DOHH2 (cell line): Measurements from ENCODE around the gene PRKN.

Source experiments
- H3F3A ChIP-seq: fragments of 200-600 bp; sonication (generic), shearing (Covaris generic); 2 replicates; pipeline ENCODE4 v1.6.0; 2016; ENCODE audit warnings: antibody characterized with exemption, mild to moderate bottlenecking; ENCODE audit not compliant: control insufficient read depth, insufficient read depth
- H3K27ac ChIP-seq: fragments of 200-600 bp; sonication (generic); 2 replicates; pipeline ENCODE4 v1.5.1; 2014; ENCODE audit warnings: low read depth, mild to moderate bottlenecking, low read length, moderate library complexity
- H3K27me3 ChIP-seq: fragments of 200-600 bp; sonication (generic); 2 replicates; pipeline ENCODE4 v1.6.1; 2014; ENCODE audit warnings: mild to moderate bottlenecking, low read length, mixed read lengths; ENCODE audit not compliant: control insufficient read depth
- H3K36me3 ChIP-seq: fragments of 200-600 bp; sonication (generic); 2 replicates; pipeline ENCODE4 v1.6.1; 2014; ENCODE audit warnings: mild to moderate bottlenecking, low read length, moderate library complexity, mixed read lengths; ENCODE audit not compliant: control insufficient read depth
- H3K4me1 ChIP-seq: fragments of 200-600 bp; sonication (generic); 2 replicates; pipeline ENCODE4 v1.6.1; 2014; ENCODE audit warnings: mild to moderate bottlenecking, low read length, mixed read lengths; ENCODE audit not compliant: control insufficient read depth
- H3K4me2 ChIP-seq: fragments of 200-600 bp; sonication (generic); 2 replicates; pipeline ENCODE4 v1.6.0; 2014; ENCODE audit warnings: mild to moderate bottlenecking, low read length, moderate library complexity
- H3K4me3 ChIP-seq: fragments of 200-600 bp; sonication (generic); 2 replicates; pipeline ENCODE4 v1.5.1; 2014; ENCODE audit warnings: mild to moderate bottlenecking, low read length, mixed read lengths
- H3K79me2 ChIP-seq: fragments of 200-600 bp; sonication (generic); 2 replicates; pipeline ENCODE4 v1.6.1; 2014; ENCODE audit warnings: mild to moderate bottlenecking, low read length, mixed read lengths; ENCODE audit not compliant: control insufficient read depth
- H3K9me2 ChIP-seq: fragments of 200-600 bp; sonication (generic); replicated peaks from 2 replicates; pipeline ENCODE4 v1.6.1; 2014; ENCODE audit warnings: mild to moderate bottlenecking, low read length, mixed read lengths; ENCODE audit not compliant: control insufficient read depth
- H3K9me3 ChIP-seq: fragments of 200-600 bp; sonication (generic); 2 replicates; pipeline ENCODE4 v1.6.1; 2014; ENCODE audit warnings: antibody characterized with exemption, low read length, mixed read lengths; ENCODE audit not compliant: control insufficient read depth, insufficient read depth
- H4K20me1 ChIP-seq: fragments of 200-600 bp; sonication (generic); 2 replicates; pipeline ENCODE4 v1.6.0; 2014; ENCODE audit warnings: low read depth, mild to moderate bottlenecking, antibody characterized with exemption, low read length, moderate library complexity; ENCODE audit not compliant: control insufficient read depth, insufficient read depth
- EZH2phosphoT487 ChIP-seq: fragments of 200-600 bp; sonication (generic); IDR thresholded peaks from 2 replicates; pipeline ENCODE4 v1.6.1; 2017; ENCODE audit warnings: borderline replicate concordance, mild to moderate bottlenecking, antibody characterized with exemption, low read length, moderate library complexity, mixed read lengths
- TF ChIP-seq, protein P1 (sequence below): fragments of 200-600 bp; sonication (generic); IDR thresholded peaks from one replicate; pipeline ENCODE4 v1.5.1; 2014; ENCODE audit warnings: antibody characterized with exemption, mild to moderate bottlenecking, low read depth, low read length; ENCODE audit not compliant: poor library complexity, severe bottlenecking

PRKN gene

DNA sequence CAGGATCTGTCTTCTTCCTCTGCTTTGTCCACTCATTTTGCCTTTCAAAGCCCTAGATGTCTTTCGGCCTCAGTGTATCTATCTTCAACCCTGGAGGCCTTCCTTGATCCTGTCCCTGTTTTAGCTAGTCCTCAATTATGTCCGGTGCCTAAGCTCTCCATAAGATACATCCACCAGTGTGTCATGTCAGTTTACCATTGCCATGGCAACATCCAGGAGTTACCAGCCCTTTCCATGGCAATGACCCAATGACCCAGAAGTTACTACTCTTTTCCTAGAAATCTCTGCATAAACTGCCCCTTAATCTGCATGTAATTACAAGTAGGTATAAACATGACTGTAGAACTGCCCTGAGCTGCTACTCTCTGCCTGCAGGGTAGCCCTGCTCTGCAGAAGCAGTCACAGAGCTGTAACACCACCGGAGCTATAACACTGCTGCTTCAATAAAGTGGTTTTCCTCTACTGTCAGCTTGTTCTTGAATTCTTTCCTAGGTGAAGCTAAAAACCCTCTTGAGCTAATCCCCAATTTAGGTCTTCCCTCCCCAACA, 741.6 kb downstream of the PRKN start:
- Histone ChIP-seq H3K27ac (no peak overlapping the region), H3F3A (no peaks in the 10 kb centered on the region), H3K79me2 (no peaks in the 10 kb centered on the region), H4K20me1 (no peaks in the 10 kb centered on the region), H3K9me3 (no peaks in the 10 kb centered on the region), H3K4me2 (no peak overlapping the region), H3K9me2 (no peaks in the 10 kb centered on the region), H3K36me3 (no peaks in the 10 kb centered on the region), H3K4me1 (no peaks in the 10 kb centered on the region), H3K4me3 (no peak overlapping the region), H3K27me3 (no peaks in the 10 kb centered on the region)
- no peak for TF ChIP-seq EZH2phosphoT487
- TF ChIP-seq, protein P1, sequence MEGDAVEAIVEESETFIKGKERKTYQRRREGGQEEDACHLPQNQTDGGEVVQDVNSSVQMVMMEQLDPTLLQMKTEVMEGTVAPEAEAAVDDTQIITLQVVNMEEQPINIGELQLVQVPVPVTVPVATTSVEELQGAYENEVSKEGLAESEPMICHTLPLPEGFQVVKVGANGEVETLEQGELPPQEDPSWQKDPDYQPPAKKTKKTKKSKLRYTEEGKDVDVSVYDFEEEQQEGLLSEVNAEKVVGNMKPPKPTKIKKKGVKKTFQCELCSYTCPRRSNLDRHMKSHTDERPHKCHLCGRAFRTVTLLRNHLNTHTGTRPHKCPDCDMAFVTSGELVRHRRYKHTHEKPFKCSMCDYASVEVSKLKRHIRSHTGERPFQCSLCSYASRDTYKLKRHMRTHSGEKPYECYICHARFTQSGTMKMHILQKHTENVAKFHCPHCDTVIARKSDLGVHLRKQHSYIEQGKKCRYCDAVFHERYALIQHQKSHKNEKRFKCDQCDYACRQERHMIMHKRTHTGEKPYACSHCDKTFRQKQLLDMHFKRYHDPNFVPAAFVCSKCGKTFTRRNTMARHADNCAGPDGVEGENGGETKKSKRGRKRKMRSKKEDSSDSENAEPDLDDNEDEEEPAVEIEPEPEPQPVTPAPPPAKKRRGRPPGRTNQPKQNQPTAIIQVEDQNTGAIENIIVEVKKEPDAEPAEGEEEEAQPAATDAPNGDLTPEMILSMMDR, result no peak

DNA sequence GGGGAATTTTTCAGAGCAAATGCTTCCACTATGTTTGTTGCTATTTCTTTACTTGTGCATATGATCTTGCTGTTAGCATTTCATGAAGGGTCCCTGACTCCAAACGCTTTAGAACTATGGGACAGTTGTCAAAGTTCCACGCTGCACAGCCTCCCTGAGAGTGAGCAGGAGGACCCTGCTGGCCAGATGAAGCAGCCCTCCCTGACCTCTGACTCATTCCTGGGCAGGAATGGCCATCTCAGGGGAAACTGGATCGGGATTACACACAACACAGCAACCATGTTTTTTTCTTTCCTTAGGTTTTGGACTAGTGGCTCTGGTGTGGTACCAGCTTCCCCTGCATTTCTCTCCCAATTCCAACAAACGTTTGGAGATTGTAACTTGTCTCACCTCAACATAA, 742.9 kb downstream of the PRKN start:
- Histone ChIP-seq H3K4me2 (no peak overlapping the region), H4K20me1 (no peaks in the 10 kb centered on the region), H3K36me3 (no peaks in the 10 kb centered on the region), H3K9me2 (no peaks in the 10 kb centered on the region), H3K4me1 (no peaks in the 10 kb centered on the region), H3K27ac (no peak overlapping the region), H3K9me3 (no peaks in the 10 kb centered on the region), H3K79me2 (no peaks in the 10 kb centered on the region), H3K4me3 (no peak overlapping the region), H3F3A (no peaks in the 10 kb centered on the region), H3K27me3 (no peaks in the 10 kb centered on the region)
- TF ChIP-seq EZH2phosphoT487, result no peak
- TF ChIP-seq, protein P1, result no peak

DNA sequence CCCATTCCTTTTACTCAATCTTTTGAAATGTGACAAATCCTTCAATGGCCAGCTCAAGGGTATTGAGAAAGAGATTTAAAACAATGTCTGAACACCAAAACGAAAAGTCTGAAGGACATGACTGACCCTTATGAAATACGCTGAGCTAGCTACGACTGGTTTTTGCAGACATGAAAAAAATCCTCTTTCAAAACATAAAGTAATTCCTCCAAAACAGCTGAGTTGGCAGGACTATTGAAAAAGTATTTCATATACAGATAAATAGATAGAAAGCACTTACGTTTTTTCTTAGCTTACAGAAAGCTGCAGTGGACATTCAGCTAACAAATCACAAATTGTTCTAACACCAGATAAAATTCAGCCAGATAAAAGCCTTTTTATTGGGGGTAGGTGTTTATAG, 751.0 kb downstream of the PRKN start:
- H3K4me1 ChIP-seq, result no peaks in the 10 kb centered on the region
- H3K79me2 ChIP-seq, result no peaks in the 10 kb centered on the region
- H3K4me3 ChIP-seq, result no peak overlapping the region
- H3K27me3 ChIP-seq, result no peaks in the 10 kb centered on the region
- no peaks in the 10 kb centered on the region for H4K20me1 ChIP-seq
- no peak overlapping the region for H3K4me2 ChIP-seq
- TF ChIP-seq, protein P1, result no peak
- no peak for TF ChIP-seq EZH2phosphoT487
- no peaks in the 10 kb centered on the region for H3F3A ChIP-seq
- no peaks in the 10 kb centered on the region for H3K36me3 ChIP-seq
- H3K9me3 ChIP-seq, result peaks cover 3% of the 10 kb centered on the region; the same call in 1 of the 2 replicates
- no peak overlapping the region for H3K27ac ChIP-seq
- H3K9me2 ChIP-seq, result no peaks in the 10 kb centered on the region
